Cardiac septum (tissue), 1 donor: ENCODE data around the gene HMMR. TPM values are rescaled to one million over a fixed set of nuclear protein-coding genes. Genes with fewer than 3 reads are reported as not detected.

Source experiments
- total RNA-seq: library from RNA; stranded (reverse); fragmentation: NEBNext Ultra II Directional; extraction: Animal tissue kit (Norgen Biotek cat#: 25700); gene quantifications from one replicate; pipeline ENCODE4 v1.2.1, GENCODE V29; 2021
- donor health status: DM: no; HTN: no; CAD: no.

HMMR gene
- total RNA-seq, 1 donor from 2014 or later: 0.46 TPM

Other genes starting within 250 kb of the HMMR start
- gene CCNG1, start 23.0 kb upstream of the HMMR start, total RNA-seq: 62.6 TPM
- gene NUDCD2, start 530 bp upstream of the HMMR start, total RNA-seq: 16.2 TPM
- gene MAT2B, start 45.0 kb downstream of the HMMR start, total RNA-seq: 45.2 TPM